Left lobe of liver (tissue), 2 donors: ENCODE measurements around the gene SLC35A2. TPM values are rescaled to one million over a fixed set of nuclear protein-coding genes. Genes with fewer than 3 reads are reported as not detected.

Source experiments
- ATAC-seq: fragments of 200-7000 bp; cut with Tn5 transposase; one replicate; pipeline ENCODE4 v1.9.1; 2020; ENCODE audit warnings: mild to moderate bottlenecking, moderate library complexity
- DNase-seq: peaks from one replicate; pipeline ENCODE4 v3.0.0-alpha.2; 2020; ENCODE audit warnings: low spot score
- total RNA-seq: library from RNA; stranded (reverse); gene quantifications from one replicate; pipeline ENCODE4 v1.2.1, GENCODE V29; 2021
- donor health status: DM: no; HTN: no; CAD: no; lungs with moderate emphysema.
- donor health status: DM: no; HTN: yes; CAD: no.

The SLC35A2 gene
- total RNA-seq: 18.7 TPM

GRCh38 chrX:48911412-48912182, at the start of gene SLC35A2:
Gene SLC35A2 (minus strand): TSS chrX:48911646. CDS start chrX:48911636, 10 bp downstream.
- ATAC-seq (peak; percentile 90), DNase-seq (peak; percentile 84)

GRCh38 chrX:48960291-48960690, 48.8 kb upstream of the SLC35A2 start:
- ATAC-seq (peak; percentile 5), DNase-seq (no peak)

DNA sequence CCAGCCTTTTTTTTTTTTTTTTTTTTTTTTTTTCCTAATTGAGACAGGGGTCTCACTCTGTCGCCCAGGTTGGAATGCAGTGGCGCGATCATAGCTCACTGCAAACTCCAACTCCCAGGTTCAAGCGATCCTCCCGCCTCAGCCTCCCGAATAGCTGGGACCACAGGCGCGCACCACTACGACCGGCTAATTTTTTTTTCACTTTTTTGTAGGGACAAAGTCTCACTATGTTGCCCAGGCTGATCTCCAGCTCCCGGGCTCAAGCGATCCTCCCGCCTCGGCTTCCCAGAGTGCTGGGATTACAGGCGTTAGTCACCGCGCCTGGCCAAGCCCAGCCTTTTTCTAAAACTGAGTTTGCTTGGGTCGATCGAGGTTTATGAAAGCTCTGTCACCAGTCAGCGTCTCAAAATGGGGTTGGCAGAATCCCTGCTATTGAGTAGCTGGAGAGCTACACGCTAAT, 47.2 kb upstream of the SLC35A2 start:
- DNase-seq (no peak), ATAC-seq (peak; percentile 13)

DNA sequence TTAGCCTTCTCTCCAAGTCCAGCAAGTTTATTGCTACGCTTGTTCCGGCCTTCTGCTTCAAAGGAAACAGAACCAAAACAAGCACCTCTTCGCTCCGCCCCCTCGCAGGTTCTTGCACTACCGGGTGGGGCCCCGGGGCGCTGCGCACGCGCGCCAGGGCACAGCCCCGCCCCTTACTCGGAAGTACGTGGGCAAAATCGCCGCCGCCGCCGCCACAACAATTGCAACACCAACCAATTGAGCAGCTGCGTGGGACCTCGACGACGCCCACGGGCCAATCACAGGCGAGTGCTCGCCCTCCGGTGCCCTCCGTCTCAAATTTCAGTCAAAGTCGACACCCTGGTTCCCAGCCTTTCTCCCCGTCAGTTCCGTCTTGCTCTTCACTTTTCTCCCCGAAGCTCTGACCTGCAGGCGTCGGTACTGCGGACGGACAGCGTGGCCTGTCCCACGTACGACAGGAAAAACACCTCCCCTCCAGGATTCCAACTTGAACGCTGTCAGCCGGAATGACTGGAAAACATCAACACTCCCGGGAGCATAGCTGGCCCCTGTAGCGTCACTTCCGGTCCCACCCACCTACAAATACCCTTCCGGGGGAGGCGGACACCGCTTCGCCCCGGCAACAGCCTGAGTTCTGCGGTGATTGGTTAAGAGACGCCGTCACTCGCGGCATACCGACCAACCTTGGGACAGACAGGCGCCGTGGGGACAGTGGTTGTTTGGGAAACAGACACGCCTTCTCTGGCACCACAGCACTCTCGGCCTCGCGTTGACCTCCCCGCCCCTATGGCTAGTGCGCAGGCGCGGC, 46.6 kb upstream of the SLC35A2 start:
- ATAC-seq (peak; percentile 89), DNase-seq (peak; percentile 95)

GRCh38 chrX:48957477-48957826, 46.0 kb upstream of the SLC35A2 start, which contains the start of gene OTUD5:
Gene OTUD5 (minus strand): TSS chrX:48957607. CDS start chrX:48957570, 37 bp downstream.
- no peak for DNase-seq
- peak; percentile 9 for ATAC-seq

- DNase-seq: no peak
- ATAC-seq: no peak
Observed at GRCh38 chrX:48956728-48957414, 45.4 kb upstream of the SLC35A2 start.

GRCh38 chrX:48948589-48948988, 37.1 kb upstream of the SLC35A2 start:
- DNase-seq (no peak), ATAC-seq (no peak)

- ATAC-seq (peak; percentile 79), DNase-seq (no peak)
Observed at GRCh38 chrX:48945517-48946348, 34.3 kb upstream of the SLC35A2 start.

GRCh38 chrX:48942895-48943294, 31.4 kb upstream of the SLC35A2 start:
- ATAC-seq: no peak

DNA sequence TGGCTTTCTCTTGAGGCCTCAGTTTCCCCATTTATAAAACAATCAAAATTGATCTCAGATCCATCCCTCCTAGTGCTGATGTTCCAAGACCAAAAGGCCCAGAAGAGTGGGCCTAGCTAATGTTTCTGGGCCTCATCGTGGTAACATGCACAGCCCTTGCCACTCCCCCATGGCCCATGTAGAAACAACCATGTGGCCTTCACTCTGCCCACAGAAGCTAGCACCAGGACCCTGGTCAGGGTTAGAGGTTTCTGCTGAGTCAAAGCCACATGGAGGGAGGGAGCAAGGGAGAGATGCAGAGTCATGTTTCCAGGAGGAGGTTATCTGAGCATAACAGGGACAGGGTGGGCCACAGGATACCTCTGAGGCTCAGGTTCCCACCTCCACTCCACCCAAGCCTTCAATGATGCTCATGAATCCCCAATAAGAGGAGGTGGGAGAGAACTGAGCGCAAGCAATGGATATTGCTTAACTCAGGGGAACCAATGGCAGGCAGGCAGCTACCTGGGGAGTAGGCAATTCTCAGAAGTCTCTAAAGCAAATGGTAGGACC, 29.0 kb upstream of the SLC35A2 start:
- no peak for ATAC-seq
- no peak for DNase-seq

More at GRCh38 chrX:48942895-48943294, 31.4 kb upstream of the SLC35A2 start:
- no peak for DNase-seq

- no peak for DNase-seq
- no peak for ATAC-seq
Observed at GRCh38 chrX:48939524-48940228, 28.2 kb upstream of the SLC35A2 start.

GRCh38 chrX:48938721-48939425, 27.4 kb upstream of the SLC35A2 start:
- DNase-seq (no peak), ATAC-seq (no peak)

DNA sequence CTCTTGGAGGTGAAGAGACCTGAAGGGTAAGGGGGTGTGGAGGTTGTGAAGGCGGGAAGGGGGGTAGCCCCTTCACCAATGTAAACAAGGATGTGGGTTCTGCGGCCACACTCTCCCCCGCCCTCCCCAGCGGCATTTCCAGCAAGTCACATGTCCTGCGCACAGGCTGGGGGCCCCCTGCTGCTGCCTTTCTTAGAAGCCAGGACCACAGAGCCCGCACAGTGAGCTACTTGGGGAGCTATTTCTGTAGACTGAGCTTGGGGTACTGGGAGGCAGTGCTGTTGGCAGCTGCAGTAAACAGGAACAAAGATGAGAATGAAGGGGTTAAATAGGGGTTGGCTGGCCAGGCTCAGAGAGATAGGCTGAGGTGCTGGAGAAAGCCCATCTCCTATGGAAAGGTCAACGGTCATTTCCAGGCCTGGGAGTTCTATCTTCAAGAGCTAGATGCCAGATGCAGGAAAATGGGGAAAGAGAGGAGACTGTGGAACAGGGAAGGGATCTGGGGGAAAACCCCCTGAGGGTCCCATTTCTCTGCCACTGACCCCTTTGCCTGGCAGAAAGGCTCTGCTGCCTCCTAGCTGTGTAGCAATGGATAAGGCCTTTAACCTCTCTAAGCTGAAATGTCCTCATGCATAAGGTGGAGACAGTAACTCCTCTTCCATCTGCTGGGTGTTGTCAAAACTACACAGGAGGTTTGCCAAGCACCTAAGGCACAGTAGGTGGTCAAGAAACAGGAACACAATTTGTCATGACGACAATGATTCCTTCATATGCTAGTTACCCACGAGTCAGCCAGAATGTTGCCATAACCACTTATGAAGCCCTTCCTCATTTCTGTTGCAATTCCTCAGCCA, 25.8 kb upstream of the SLC35A2 start:
- no peak for ATAC-seq

GRCh38 chrX:48936429-48937053, 25.1 kb upstream of the SLC35A2 start:
- ATAC-seq (no peak), DNase-seq (no peak)

More for the DNA sequence above, 25.8 kb upstream of the SLC35A2 start:
- no peak for DNase-seq

DNA sequence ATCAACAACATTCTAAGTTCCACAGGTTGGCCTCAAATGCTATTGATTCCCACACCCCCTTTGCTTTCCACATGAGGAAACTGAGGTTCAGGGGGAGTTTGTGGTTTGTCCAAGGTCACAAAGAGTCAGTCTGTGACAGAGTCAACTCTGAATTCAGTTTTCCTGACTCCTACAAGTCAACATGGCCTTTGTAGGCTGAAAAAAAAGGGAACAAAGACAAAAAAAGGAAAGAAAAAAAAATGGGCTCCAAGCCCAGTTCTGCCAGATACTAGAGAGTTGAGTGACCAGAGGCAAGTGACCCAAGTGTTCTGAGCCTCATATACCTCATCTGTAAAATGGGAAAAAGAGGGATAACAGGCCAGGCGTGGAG, 23.8 kb upstream of the SLC35A2 start:
- ATAC-seq (no peak), DNase-seq (no peak)

GRCh38 chrX:48934581-48935300, 23.3 kb upstream of the SLC35A2 start:
- no peak for DNase-seq
- ATAC-seq: no peak

DNA sequence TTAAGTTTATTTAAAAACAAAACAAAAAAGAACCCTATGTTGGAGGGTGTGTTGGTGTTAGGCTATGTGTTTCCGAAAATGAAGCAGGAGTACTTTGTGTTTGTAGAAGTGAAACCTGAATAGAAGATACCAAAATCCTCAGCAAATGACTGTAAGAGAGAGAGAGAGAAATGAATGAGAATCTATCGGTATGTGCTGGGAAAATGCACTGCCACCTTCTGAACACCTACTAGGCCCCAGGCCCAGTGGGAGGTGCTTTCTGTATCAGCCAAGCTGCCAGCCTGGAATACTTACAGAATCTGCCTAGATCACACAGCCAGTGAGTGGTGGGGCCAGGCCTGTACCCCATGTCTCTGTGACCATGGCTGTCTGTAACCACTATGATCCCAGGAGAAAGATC, 22.3 kb upstream of the SLC35A2 start:
- DNase-seq (no peak), ATAC-seq (no peak)
